ENCODE measurements around the gene ARAP1. TPM values are rescaled to one million over a fixed set of nuclear protein-coding genes. Genes with fewer than 3 reads are reported as not detected.

Gene ARAP1
- total and polyA plus RNA-seq, 2 donors (not counting 3 experiments of a cell fraction or from before 2014, with no cell fraction given): 36.8 to 66.2 TPM

- TF ChIP-seq MYC (IDR thresholded peaks at IDR 0.05; ENCODE audit: low read depth, low read length) (no peak), EZH2 (IDR thresholded peaks at IDR 0.05; ENCODE audit: borderline replicate concordance, low read depth, low read length, severe bottlenecking) (no peak), CTCF (IDR thresholded peaks at IDR 0.05; ENCODE audit: extremely low read depth in 1 of 2, insufficient read depth in 1 of 2, low read depth in 1 of 2, low read length in 2 of 2) (no peak), POLR2AphosphoS5 (IDR thresholded peaks at IDR 0.05; ENCODE audit: insufficient read depth, low read depth, low read length) (no peak), FOS (IDR thresholded peaks at IDR 0.05; ENCODE audit: borderline replicate concordance, insufficient read depth, low read length) (no peak), JUN (IDR thresholded peaks at IDR 0.05; ENCODE audit: borderline replicate concordance, insufficient read depth, insufficient read length, low read depth) (no peak), GATA2 (IDR thresholded peaks at IDR 0.05; ENCODE audit: insufficient read depth, insufficient read length, low read depth, low read length) (no peak)
- ChIA-PET POLR2A (no interaction called here), CTCF (interaction anchor here (0.5 to 3.7 kb wide), 6 partner anchors 10 to 52 kb away, joined by 3 to 15 read pairs (median 4); partner anchors contain the start of gene STARD10)
- Histone ChIP-seq H3K9me1 (replicated peaks; ENCODE audit: control insufficient read depth, extremely low read depth, insufficient read depth, low read length) (no peaks in the 10 kb centered on the region), H3K27me3 (ENCODE audit: control insufficient read depth in 2 of 2, insufficient read depth in 2 of 2, low read length in 2 of 2) (no peaks in the 10 kb centered on the region), H3K4me3 (replicated peaks in 1 of 3; ENCODE audit: insufficient read depth in 1 of 3, low read depth in 1 of 3, low read length in 3 of 3) (no peak overlapping the region), H3K9me3 (replicated peaks; ENCODE audit: control insufficient read depth, insufficient read depth, low read length) (no peaks in the 10 kb centered on the region), H3K79me2 (ENCODE audit: control insufficient read depth, insufficient read depth, low read length) (no peaks in the 10 kb centered on the region), H3K9ac (replicated peaks; ENCODE audit: extremely low read depth, insufficient read depth, low read length) (no peak overlapping the region), H3K4me2 (ENCODE audit: insufficient read depth, low read length) (no peak overlapping the region), H4K20me1 (replicated peaks; ENCODE audit: control insufficient read depth, extremely low read depth, insufficient read depth, low read length) (no peaks in the 10 kb centered on the region), H3K4me1 (ENCODE audit: control insufficient read depth, extremely low read depth, insufficient read depth, low read length) (peaks cover 3% of the 10 kb centered on the region), H3K36me3 (ENCODE audit: control insufficient read depth in 2 of 2, extremely low read depth in 1 of 2, insufficient read depth in 2 of 2, low read length in 2 of 2) (no peaks in the 10 kb centered on the region), H2AFZ (ENCODE audit: low read depth, low read length) (no peak overlapping the region), H3K27ac (ENCODE audit: insufficient read depth, low read depth, low read length) (no peak overlapping the region)
- no peak for DNase-seq (ENCODE audit: low read depth, low spot score)
- intact Hi-C loops (cut with micrococcal nuclease) (no loop called here), dilution Hi-C loops (cut with MboI; ENCODE audit: extremely low pct_ligation_motif_present, low sequenced_read_pairs) (no loop called here)
- no TSS peak for BruUV-seq (replicated peaks)
- no peak for FAIRE-seq
Measured at GRCh38 chr11:72776844-72777754, 24.9 kb upstream of the ARAP1 start.
